OCI-LY3 (cell line): ENCODE results near the gene PAEP.

Experiments
- H2AFZ ChIP-seq: fragments of 200-600, 300-600 bp; shearing (Covaris generic); 2 replicates; pipeline ENCODE4 v1.6.0; 2014; ENCODE audit warnings: antibody characterized with exemption, low read depth, low read length
- H3K27ac ChIP-seq: fragments of 200-600, 300-600 bp; sonication (generic); 2 replicates; pipeline ENCODE4 v1.5.1; 2014; ENCODE audit warnings: mild to moderate bottlenecking, low read length, moderate library complexity, mixed read lengths
- H3K27me3 ChIP-seq: fragments of 200-600, 300-600 bp; sonication (generic); 2 replicates; pipeline ENCODE4 v1.6.1; 2014; ENCODE audit warnings: low read depth, low read length, mixed read lengths
- H3K36me3 ChIP-seq: fragments of 200-600, 300-600 bp; sonication (generic); replicated peaks from 2 replicates; pipeline ENCODE3; 2014; ENCODE audit warnings: low read depth, low read length, mixed read lengths
- H3K4me1 ChIP-seq: fragments of 300-600, 200-600 bp; sonication (generic); 2 replicates; pipeline ENCODE4 v1.6.1; 2014; ENCODE audit warnings: low read length, mixed read lengths
- H3K4me2 ChIP-seq: fragments of 200-600, 300-600 bp; sonication (generic); 2 replicates; pipeline ENCODE4 v1.6.1; 2014; ENCODE audit warnings: low read length, mixed read lengths
- H3K4me3 ChIP-seq: fragments of 300-600, 200-600 bp; sonication (generic); 2 replicates; pipeline ENCODE4 v1.5.1; 2014; ENCODE audit warnings: antibody characterized with exemption, mild to moderate bottlenecking, low read length, moderate library complexity
- H3K79me2 ChIP-seq: fragments of 300-600, 200-600 bp; shearing (Covaris generic); 2 replicates; pipeline ENCODE4 v1.6.1; 2014; ENCODE audit warnings: mild to moderate bottlenecking, low read length, mixed read lengths
- H3K9ac ChIP-seq: fragments of 300-600, 200-600 bp; shearing (Covaris generic); 2 replicates; pipeline ENCODE4 v1.6.0; 2014; ENCODE audit warnings: mild to moderate bottlenecking, low read length, moderate library complexity
- H3K9me3 ChIP-seq: fragments of 200-600, 300-600 bp; shearing (Covaris generic); 2 replicates; pipeline ENCODE4 v1.6.1; 2014; ENCODE audit warnings: low read length, mixed read lengths; ENCODE audit not compliant: insufficient read depth
- H4K20me1 ChIP-seq: fragments of 200-600, 300-600 bp; sonication (generic); 2 replicates; pipeline ENCODE4 v1.6.1; 2016; ENCODE audit warnings: low read length, mixed read lengths; ENCODE audit not compliant: insufficient read depth
- EZH2phosphoT487 ChIP-seq: fragments of 200-600 bp; shearing (Covaris generic); IDR thresholded peaks from 2 replicates; pipeline ENCODE4 v1.6.1; 2018; ENCODE audit warnings: antibody characterized with exemption, mixed run types, low read depth
- TF ChIP-seq, protein P1 (sequence below): fragments of 200-600, 300-600 bp; sonication (generic); IDR thresholded peaks from 2 replicates; pipeline ENCODE4 v1.5.1; 2014; ENCODE audit warnings: antibody characterized with exemption, low read length, low read depth

Gene PAEP

DNA sequence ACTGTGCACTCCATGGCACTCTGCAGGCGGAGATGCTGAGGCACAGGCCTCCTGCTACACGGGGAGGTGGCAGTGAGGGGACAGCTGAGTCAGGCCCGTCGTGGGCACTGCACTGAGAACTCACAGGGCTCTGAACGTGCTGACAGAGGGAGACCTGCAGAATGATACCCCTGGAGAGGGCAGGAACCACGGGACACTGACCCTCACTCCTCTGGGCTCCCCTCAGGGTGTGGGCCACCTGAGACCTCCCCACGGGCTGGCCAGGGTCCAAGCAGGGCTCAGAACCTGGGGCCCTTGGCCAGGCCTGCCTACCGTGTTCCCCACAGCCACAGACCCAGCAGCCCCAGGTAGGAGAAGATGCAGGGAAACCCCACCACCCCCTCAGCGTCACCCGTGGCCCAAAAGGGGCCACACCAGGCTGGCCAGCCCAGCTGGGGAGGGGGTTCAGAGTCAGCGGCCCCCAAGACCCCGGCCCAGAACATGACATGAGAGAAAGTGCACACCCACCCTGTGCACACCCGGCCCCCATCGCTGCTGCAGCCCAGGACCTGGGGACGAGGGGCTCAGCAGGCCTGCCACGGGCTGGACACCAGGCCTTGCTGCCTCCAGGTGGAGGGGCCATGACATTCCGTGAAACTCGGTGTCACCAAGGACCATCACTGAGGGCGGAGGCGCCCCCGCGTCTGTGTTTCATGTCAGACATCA, 46.9 kb downstream of the PAEP start:
- no peaks in the 10 kb centered on the region for H4K20me1 ChIP-seq
- no peaks in the 10 kb centered on the region for H3K4me1 ChIP-seq
- H3K9me3 ChIP-seq = no peaks in the 10 kb centered on the region
- H3K4me3 ChIP-seq = no peak overlapping the region
- no peak overlapping the region for H2AFZ ChIP-seq
- no peaks in the 10 kb centered on the region for H3K79me2 ChIP-seq
- H3K4me2 ChIP-seq = no peak overlapping the region
- TF ChIP-seq, protein P1, sequence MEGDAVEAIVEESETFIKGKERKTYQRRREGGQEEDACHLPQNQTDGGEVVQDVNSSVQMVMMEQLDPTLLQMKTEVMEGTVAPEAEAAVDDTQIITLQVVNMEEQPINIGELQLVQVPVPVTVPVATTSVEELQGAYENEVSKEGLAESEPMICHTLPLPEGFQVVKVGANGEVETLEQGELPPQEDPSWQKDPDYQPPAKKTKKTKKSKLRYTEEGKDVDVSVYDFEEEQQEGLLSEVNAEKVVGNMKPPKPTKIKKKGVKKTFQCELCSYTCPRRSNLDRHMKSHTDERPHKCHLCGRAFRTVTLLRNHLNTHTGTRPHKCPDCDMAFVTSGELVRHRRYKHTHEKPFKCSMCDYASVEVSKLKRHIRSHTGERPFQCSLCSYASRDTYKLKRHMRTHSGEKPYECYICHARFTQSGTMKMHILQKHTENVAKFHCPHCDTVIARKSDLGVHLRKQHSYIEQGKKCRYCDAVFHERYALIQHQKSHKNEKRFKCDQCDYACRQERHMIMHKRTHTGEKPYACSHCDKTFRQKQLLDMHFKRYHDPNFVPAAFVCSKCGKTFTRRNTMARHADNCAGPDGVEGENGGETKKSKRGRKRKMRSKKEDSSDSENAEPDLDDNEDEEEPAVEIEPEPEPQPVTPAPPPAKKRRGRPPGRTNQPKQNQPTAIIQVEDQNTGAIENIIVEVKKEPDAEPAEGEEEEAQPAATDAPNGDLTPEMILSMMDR = no peak
- H3K27ac ChIP-seq = no peak overlapping the region
- H3K27me3 ChIP-seq = no peaks in the 10 kb centered on the region
- H3K36me3 ChIP-seq = no peaks in the 10 kb centered on the region
- no peak overlapping the region for H3K9ac ChIP-seq

DNA sequence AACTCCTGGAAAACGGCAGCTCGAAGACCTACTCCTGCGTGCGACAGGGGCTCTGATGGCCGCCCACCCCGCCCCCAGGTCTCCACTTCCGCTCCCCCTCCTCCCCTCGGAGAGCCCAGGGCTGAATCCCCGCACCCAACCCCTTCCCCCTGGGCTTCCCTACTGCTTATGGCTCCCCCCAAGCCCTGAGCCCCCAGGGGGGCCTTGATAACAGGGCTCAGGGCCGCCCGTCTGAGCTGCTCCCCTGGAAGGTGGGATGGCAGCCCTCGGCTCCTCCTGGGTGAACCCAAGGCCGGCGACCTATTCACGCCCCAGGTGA, 47.4 kb downstream of the PAEP start:
- Histone ChIP-seq H3K27me3 (no peaks in the 10 kb centered on the region), H3K4me1 (no peaks in the 10 kb centered on the region), H3K9me3 (no peaks in the 10 kb centered on the region), H3K9ac (no peak overlapping the region), H3K27ac (no peak overlapping the region), H3K36me3 (no peaks in the 10 kb centered on the region), H2AFZ (no peak overlapping the region), H3K4me2 (no peak overlapping the region), H4K20me1 (no peaks in the 10 kb centered on the region), H3K79me2 (no peaks in the 10 kb centered on the region), H3K4me3 (no peak overlapping the region)
- TF ChIP-seq EZH2phosphoT487 = no peak
- TF ChIP-seq, protein P1 = no peak

DNA sequence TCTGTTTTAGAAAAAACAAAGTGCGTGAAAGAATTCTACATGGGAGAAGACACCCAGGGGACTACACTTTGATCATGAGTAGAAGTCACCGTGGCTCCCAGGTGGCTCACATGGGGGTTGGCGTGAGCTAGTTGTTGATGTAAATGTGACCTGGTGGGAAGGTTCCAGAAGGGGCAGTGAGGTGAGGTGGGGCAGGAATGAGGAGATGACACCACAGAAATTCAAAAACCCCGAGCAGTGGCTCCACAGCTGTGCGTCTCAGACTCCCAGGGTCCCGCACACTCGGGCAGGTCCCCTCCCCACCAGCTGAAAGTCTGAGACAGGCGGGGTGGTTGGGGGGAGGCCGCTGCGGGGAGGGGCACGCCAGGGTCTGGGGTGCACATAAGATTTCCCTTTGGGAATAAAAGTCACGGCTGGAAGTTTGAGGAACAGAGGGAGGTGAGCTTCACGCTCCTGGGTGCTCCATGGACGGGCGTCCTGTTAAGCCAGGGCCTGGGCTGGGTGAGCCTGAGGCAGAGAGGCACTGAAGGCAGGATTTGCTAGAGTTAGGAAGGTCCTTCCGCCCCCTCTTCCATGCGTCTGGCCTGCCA, 47.9 kb downstream of the PAEP start:
- H3K4me3 ChIP-seq = no peak overlapping the region
- H3K36me3 ChIP-seq = no peaks in the 10 kb centered on the region
- no peaks in the 10 kb centered on the region for H3K9me3 ChIP-seq
- H4K20me1 ChIP-seq = no peaks in the 10 kb centered on the region
- H3K9ac ChIP-seq = no peak overlapping the region
- TF ChIP-seq EZH2phosphoT487 = no peak
- TF ChIP-seq, protein P1 = no peak
- H2AFZ ChIP-seq = no peak overlapping the region
- H3K4me1 ChIP-seq = no peaks in the 10 kb centered on the region
- H3K79me2 ChIP-seq = no peaks in the 10 kb centered on the region
- no peaks in the 10 kb centered on the region for H3K27me3 ChIP-seq
- no peak overlapping the region for H3K27ac ChIP-seq
- no peak overlapping the region for H3K4me2 ChIP-seq

DNA sequence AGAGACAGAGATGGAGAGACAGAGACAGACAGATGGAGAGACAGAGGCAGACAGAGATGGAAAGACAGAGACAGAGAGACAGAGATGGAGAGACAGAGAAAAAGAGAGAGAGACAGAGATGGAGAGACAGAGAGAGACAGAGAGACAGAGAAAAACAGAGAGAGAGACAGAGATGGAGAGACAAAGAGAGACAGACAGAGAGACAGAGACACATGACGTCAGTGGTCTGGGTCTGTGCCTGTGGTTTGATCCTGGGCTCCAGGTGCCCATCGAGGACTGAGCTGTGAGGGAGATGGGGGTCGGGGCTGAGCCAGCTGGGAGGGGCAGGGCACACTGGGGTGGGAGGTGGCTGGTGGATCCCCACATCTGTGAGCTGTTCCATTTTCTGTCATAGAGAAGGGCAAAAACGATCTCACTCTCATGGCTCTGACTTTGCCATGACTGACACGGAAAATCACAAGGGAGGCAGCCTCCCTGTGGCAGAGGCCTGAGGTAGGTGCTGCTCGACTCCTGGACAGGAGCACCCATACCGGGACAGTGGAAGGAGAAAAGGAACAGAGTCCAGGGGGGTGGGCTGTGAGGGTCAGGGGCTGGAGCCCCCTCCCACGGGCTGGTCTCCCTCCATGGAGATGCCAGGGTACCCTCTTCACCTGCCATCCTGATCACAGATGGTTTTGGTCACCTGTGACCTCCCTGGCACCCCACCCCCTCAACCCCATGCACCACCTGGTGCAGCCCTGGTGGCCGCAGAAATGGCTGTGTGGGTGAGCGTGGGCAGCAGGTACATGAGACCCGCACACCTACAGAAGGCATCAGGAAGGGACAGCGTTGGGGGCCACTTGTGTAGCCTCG, 49.0 kb downstream of the PAEP start:
- Histone ChIP-seq H4K20me1 (no peaks in the 10 kb centered on the region), H3K9me3 (no peaks in the 10 kb centered on the region), H3K4me3 (no peak overlapping the region), H3K9ac (no peak overlapping the region), H3K27me3 (no peaks in the 10 kb centered on the region), H2AFZ (no peak overlapping the region), H3K36me3 (no peaks in the 10 kb centered on the region), H3K4me2 (no peak overlapping the region), H3K27ac (no peak overlapping the region), H3K79me2 (no peaks in the 10 kb centered on the region), H3K4me1 (no peaks in the 10 kb centered on the region)
- no peak for TF ChIP-seq EZH2phosphoT487
- TF ChIP-seq, protein P1 = no peak
